ENCODE results near the gene FXYD1. TPM values are rescaled to one million over a fixed set of nuclear protein-coding genes. Genes with fewer than 3 reads are reported as not detected.

The FXYD1 gene
- total and polyA plus RNA-seq, 2 experiments from 2014 or later = 1.5 to 26.8 TPM

DNA sequence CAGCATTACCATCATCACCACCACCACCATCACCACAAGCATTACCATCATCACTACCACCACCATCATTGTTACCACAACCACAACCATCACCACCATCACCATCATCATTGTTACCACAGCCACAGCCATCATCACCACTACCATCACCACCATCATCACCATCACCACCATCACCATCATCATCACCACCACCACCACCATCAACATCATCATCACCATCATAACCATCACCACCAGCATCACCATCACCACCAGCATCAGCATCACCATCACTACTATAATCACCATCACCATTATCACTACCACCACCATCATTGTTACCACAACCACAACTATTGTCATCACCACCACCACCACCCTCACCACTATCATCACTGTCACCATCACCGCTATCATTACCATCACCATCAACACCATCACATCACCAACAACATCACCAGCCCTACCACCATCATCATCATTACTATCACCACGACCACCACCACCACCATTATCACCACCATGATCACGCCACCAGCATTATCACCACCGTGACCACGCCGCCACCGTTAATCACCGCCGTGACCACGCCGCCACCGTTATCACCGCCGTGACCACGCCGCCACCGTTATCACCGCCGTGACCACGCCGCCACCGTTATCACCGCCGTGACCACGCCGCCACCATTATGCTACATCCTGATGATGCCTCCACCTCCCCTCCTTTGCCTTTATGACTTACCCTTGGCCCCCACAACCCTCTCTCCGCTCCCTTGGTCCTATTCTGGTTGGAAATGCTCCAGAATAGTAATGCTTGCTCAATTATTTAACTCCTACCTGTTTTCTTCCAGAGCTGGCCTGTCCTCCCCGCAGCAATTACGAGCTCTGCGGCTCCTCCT is 33.0 kb upstream of the FXYD1 start (continued):
- no peak for TF ChIP-seq ZNF462 (CRISPR knock-in tag; IDR thresholded peaks at IDR 0.05)
- TF ChIP-seq, protein P1, sequence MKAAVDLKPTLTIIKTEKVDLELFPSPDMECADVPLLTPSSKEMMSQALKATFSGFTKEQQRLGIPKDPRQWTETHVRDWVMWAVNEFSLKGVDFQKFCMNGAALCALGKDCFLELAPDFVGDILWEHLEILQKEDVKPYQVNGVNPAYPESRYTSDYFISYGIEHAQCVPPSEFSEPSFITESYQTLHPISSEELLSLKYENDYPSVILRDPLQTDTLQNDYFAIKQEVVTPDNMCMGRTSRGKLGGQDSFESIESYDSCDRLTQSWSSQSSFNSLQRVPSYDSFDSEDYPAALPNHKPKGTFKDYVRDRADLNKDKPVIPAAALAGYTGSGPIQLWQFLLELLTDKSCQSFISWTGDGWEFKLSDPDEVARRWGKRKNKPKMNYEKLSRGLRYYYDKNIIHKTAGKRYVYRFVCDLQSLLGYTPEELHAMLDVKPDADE (IDR thresholded peaks at IDR 0.05) = no peak
- no peak for TF ChIP-seq JUNB (IDR thresholded peaks at IDR 0.05; ENCODE audit: unreplicated experiment)
- no peak for TF ChIP-seq ZNF331 (CRISPR knock-in tag; IDR thresholded peaks at IDR 0.05; ENCODE audit: low read depth)
- TF ChIP-seq STAT1 (IDR thresholded peaks at IDR 0.05; ENCODE audit: unreplicated experiment) = no peak
- no peak for TF ChIP-seq EZH2 (IDR thresholded peaks at IDR 0.05; ENCODE audit: low read depth, unreplicated experiment)
- no peak for TF ChIP-seq NANOG (IDR thresholded peaks at IDR 0.05; ENCODE audit: borderline replicate concordance)
- TF ChIP-seq, protein P2, sequence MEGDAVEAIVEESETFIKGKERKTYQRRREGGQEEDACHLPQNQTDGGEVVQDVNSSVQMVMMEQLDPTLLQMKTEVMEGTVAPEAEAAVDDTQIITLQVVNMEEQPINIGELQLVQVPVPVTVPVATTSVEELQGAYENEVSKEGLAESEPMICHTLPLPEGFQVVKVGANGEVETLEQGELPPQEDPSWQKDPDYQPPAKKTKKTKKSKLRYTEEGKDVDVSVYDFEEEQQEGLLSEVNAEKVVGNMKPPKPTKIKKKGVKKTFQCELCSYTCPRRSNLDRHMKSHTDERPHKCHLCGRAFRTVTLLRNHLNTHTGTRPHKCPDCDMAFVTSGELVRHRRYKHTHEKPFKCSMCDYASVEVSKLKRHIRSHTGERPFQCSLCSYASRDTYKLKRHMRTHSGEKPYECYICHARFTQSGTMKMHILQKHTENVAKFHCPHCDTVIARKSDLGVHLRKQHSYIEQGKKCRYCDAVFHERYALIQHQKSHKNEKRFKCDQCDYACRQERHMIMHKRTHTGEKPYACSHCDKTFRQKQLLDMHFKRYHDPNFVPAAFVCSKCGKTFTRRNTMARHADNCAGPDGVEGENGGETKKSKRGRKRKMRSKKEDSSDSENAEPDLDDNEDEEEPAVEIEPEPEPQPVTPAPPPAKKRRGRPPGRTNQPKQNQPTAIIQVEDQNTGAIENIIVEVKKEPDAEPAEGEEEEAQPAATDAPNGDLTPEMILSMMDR (conservative IDR thresholded peaks at IDR 0.05; ENCODE audit: low read depth in 2 of 2) = no peak
